Activated CD4-positive, alpha-beta T cell treated with anti-CD3 and anti-CD28 coated beads, Interleukin-2, amount 10 ng/mL, durations not matched to agents 24 days and 14 days (primary cell): ENCODE results near the gene KCMF1. TPM values are rescaled to one million over a fixed set of nuclear protein-coding genes. Genes with fewer than 3 reads are reported as not detected.

Experiments
- DNase-seq: peaks from one replicate; pipeline ENCODE4 v3.0.0; 2022
- H3K27ac Mint-ChIP-seq: one replicate; pipeline ENCODE4 v1.8.0; 2022; ENCODE audit warnings: mild to moderate bottlenecking, mixed read lengths
- H3K27me3 Mint-ChIP-seq: one replicate; pipeline ENCODE4 v1.8.0; 2022; ENCODE audit warnings: mixed read lengths
- H3K36me3 Mint-ChIP-seq: one replicate; pipeline ENCODE4 v1.8.0; 2022; ENCODE audit warnings: low read depth, mild to moderate bottlenecking, mixed read lengths
- H3K4me1 Mint-ChIP-seq: one replicate; pipeline ENCODE4 v1.8.0; 2021; ENCODE audit warnings: mixed read lengths
- H3K4me3 Mint-ChIP-seq: one replicate; pipeline ENCODE4 v1.8.0; 2022; ENCODE audit warnings: mild to moderate bottlenecking, moderate library complexity, mixed read lengths
- H3K9me3 Mint-ChIP-seq: one replicate; pipeline ENCODE4 v1.8.0; 2021; ENCODE audit warnings: mixed read lengths
- intact Hi-C: fragments of 100-400 bp; cut with micrococcal nuclease; formaldehyde crosslinking; loops from one replicate; pipeline ENCODE4 v1.15.1; 2023
- total RNA-seq: library from RNA; stranded (reverse); gene quantifications from 2 replicates; pipeline ENCODE4 v1.2.3, GENCODE V29; 2022

The KCMF1 gene
- total RNA-seq, 1 donor from 2014 or later, result 101 TPM

- no peak for DNase-seq
- peaks cover 55% of the 10 kb centered on the region for H3K36me3 Mint-ChIP-seq
- peaks cover 23% of the 10 kb centered on the region for H3K4me1 Mint-ChIP-seq
- no peak overlapping the region for H3K4me3 Mint-ChIP-seq
- H3K27me3 Mint-ChIP-seq, result no peaks in the 10 kb centered on the region
- peak overlapping the region; percentile 11 for H3K27ac Mint-ChIP-seq
- intact Hi-C loops, result no loop called here
- H3K9me3 Mint-ChIP-seq, result no peaks in the 10 kb centered on the region
These were observed 11.1 kb upstream of the KCMF1 start for GRCh38 chr2:84959566-84960506.

- no peaks in the 10 kb centered on the region for H3K27me3 Mint-ChIP-seq
- intact Hi-C loops, result no loop called here
- no peak for DNase-seq
- no peak overlapping the region for H3K4me3 Mint-ChIP-seq
- H3K27ac Mint-ChIP-seq, result peak overlapping the region; percentile 14
- H3K9me3 Mint-ChIP-seq, result no peaks in the 10 kb centered on the region
- peaks cover 29% of the 10 kb centered on the region for H3K4me1 Mint-ChIP-seq
- H3K36me3 Mint-ChIP-seq, result peaks cover 59% of the 10 kb centered on the region
These were observed 8.0 kb upstream of the KCMF1 start for GRCh38 chr2:84962917-84963316.

GRCh38 chr2:84963323-84963691 is 7.7 kb upstream of the KCMF1 start:
- H3K4me3 Mint-ChIP-seq, result no peak overlapping the region
- H3K9me3 Mint-ChIP-seq, result no peaks in the 10 kb centered on the region

GRCh38 chr2:84963692-84964405 is 7.1 kb upstream of the KCMF1 start:
- H3K27me3 Mint-ChIP-seq, result no peaks in the 10 kb centered on the region
- peaks cover 30% of the 10 kb centered on the region for H3K4me1 Mint-ChIP-seq
- DNase-seq, result no peak
- H3K4me3 Mint-ChIP-seq, result no peak overlapping the region
- no peaks in the 10 kb centered on the region for H3K9me3 Mint-ChIP-seq
- intact Hi-C loops, result no loop called here
- peak overlapping the region; percentile 22 for H3K27ac Mint-ChIP-seq
- peaks cover 61% of the 10 kb centered on the region for H3K36me3 Mint-ChIP-seq

More at GRCh38 chr2:84963323-84963691, 7.7 kb upstream of the KCMF1 start:
- Mint-ChIP-seq H3K36me3 (peaks cover 60% of the 10 kb centered on the region), H3K27me3 (no peaks in the 10 kb centered on the region), H3K4me1 (peaks cover 33% of the 10 kb centered on the region), H3K27ac (peak overlapping the region; percentile 14)
- no peak for DNase-seq
- intact Hi-C loops, result no loop called here

- Mint-ChIP-seq H3K36me3 (peaks cover 64% of the 10 kb centered on the region), H3K27me3 (no peaks in the 10 kb centered on the region), H3K4me3 (no peak overlapping the region), H3K4me1 (peaks cover 33% of the 10 kb centered on the region), H3K27ac (peak overlapping the region; percentile 29), H3K9me3 (no peaks in the 10 kb centered on the region)
- intact Hi-C loops, result no loop called here
- DNase-seq, result no peak
These were observed 6.4 kb upstream of the KCMF1 start for GRCh38 chr2:84964406-84965191.

- intact Hi-C loops, result no loop called here
- Mint-ChIP-seq H3K4me1 (peaks cover 35% of the 10 kb centered on the region), H3K27ac (no peak overlapping the region), H3K36me3 (peaks cover 67% of the 10 kb centered on the region), H3K27me3 (no peaks in the 10 kb centered on the region), H3K4me3 (no peak overlapping the region), H3K9me3 (no peaks in the 10 kb centered on the region)
- no peak for DNase-seq
These were observed 5.8 kb upstream of the KCMF1 start for GRCh38 chr2:84965192-84965516.

GRCh38 chr2:84965827-84966226 is 5.1 kb upstream of the KCMF1 start:
- Mint-ChIP-seq H3K4me1 (peaks cover 35% of the 10 kb centered on the region), H3K36me3 (peaks cover 64% of the 10 kb centered on the region), H3K4me3 (no peak overlapping the region), H3K27me3 (no peaks in the 10 kb centered on the region), H3K9me3 (no peaks in the 10 kb centered on the region), H3K27ac (no peak overlapping the region)
- DNase-seq, result no peak
- intact Hi-C loops, result no loop called here

GRCh38 chr2:84966731-84967130 is 4.2 kb upstream of the KCMF1 start:
- H3K4me3 Mint-ChIP-seq, result peak overlapping the region; percentile 65
- H3K9me3 Mint-ChIP-seq, result no peaks in the 10 kb centered on the region
- peaks cover 58% of the 10 kb centered on the region for H3K36me3 Mint-ChIP-seq
- no peaks in the 10 kb centered on the region for H3K27me3 Mint-ChIP-seq
- H3K27ac Mint-ChIP-seq, result peak overlapping the region; percentile 75
- peaks cover 35% of the 10 kb centered on the region for H3K4me1 Mint-ChIP-seq
- intact Hi-C loops, result no loop called here
- DNase-seq, result no peak

- Mint-ChIP-seq H3K27ac (peak overlapping the region; percentile 100), H3K4me1 (peaks cover 33% of the 10 kb centered on the region), H3K9me3 (no peaks in the 10 kb centered on the region), H3K27me3 (no peaks in the 10 kb centered on the region), H3K36me3 (peaks cover 44% of the 10 kb centered on the region), H3K4me3 (peak overlapping the region; percentile 95)
- intact Hi-C loops, result loop anchor here (1.0 to 2.0 kb wide), 4 partner anchors 23 to 44 kb away; no protein-coding TSS in a partner anchor
- DNase-seq, result peak; percentile 78
These were observed 1.3 kb upstream of the KCMF1 start for GRCh38 chr2:84969511-84970209.

GRCh38 chr2:84970210-84970867 is 622 bp upstream of the KCMF1 start:
- peak overlapping the region; percentile 100 for H3K27ac Mint-ChIP-seq
- H3K27me3 Mint-ChIP-seq, result no peaks in the 10 kb centered on the region
- intact Hi-C loops, result loop anchor here (1.0 to 2.0 kb wide), 3 partner anchors 31 to 45 kb away; no protein-coding TSS in a partner anchor
- peaks cover 31% of the 10 kb centered on the region for H3K4me1 Mint-ChIP-seq
- peaks cover 39% of the 10 kb centered on the region for H3K36me3 Mint-ChIP-seq
- DNase-seq, result peak; percentile 90
- H3K9me3 Mint-ChIP-seq, result no peaks in the 10 kb centered on the region
- peak overlapping the region; percentile 95 for H3K4me3 Mint-ChIP-seq

- H3K27ac Mint-ChIP-seq, result peak overlapping the region; percentile 91
- intact Hi-C loops, result loop anchor here (2.0 kb wide), 3 partner anchors 17 to 43 kb away; no protein-coding TSS in a partner anchor
- peak overlapping the region; percentile 89 for H3K4me3 Mint-ChIP-seq
- no peaks in the 10 kb centered on the region for H3K9me3 Mint-ChIP-seq
- H3K36me3 Mint-ChIP-seq, result peaks cover 32% of the 10 kb centered on the region
- peak; percentile 92 for DNase-seq
- H3K4me1 Mint-ChIP-seq, result peaks cover 34% of the 10 kb centered on the region
- no peaks in the 10 kb centered on the region for H3K27me3 Mint-ChIP-seq
These were observed 697 bp downstream of the KCMF1 start for GRCh38 chr2:84971510-84972206.

- intact Hi-C loops, result loop anchor here (2.0 kb wide), 2 partner anchors 17 to 43 kb away; no protein-coding TSS in a partner anchor
- Mint-ChIP-seq H3K27me3 (no peaks in the 10 kb centered on the region), H3K27ac (peak overlapping the region; percentile 91), H3K4me3 (peak overlapping the region; percentile 89), H3K4me1 (peaks cover 36% of the 10 kb centered on the region), H3K36me3 (peaks cover 33% of the 10 kb centered on the region), H3K9me3 (no peaks in the 10 kb centered on the region)
- DNase-seq, result no peak
These were observed 1.3 kb downstream of the KCMF1 start for GRCh38 chr2:84972207-84972783.
